ENCODE measurements around the gene PDP2.

The PDP2 gene

GRCh38 chr16:66832661-66833305 lies 47.5 kb upstream of the PDP2 start:
- ATAC-seq = no peak
- TF ChIP-seq ARNTL (CRISPR knock-in tag; IDR thresholded peaks at IDR 0.05; ENCODE audit: borderline replicate concordance, low read depth) (no peak), GLIS3 (CRISPR knock-in tag; IDR thresholded peaks at IDR 0.05) (no peak), TCF4 (CRISPR knock-in tag; IDR thresholded peaks at IDR 0.05; ENCODE audit: borderline replicate concordance) (no peak)

- ATAC-seq = no peak
- TF ChIP-seq POU6F1 (CRISPR knock-in tag; IDR thresholded peaks at IDR 0.05; ENCODE audit: borderline replicate concordance, low read depth) (no peak), CREB5 (CRISPR knock-in tag; IDR thresholded peaks at IDR 0.05; ENCODE audit: low read depth) (no peak), GLIS3 (CRISPR knock-in tag; IDR thresholded peaks at IDR 0.05) (no peak), ARNTL (CRISPR knock-in tag; IDR thresholded peaks at IDR 0.05; ENCODE audit: borderline replicate concordance, low read depth) (no peak), TCF4 (CRISPR knock-in tag; IDR thresholded peaks at IDR 0.05; ENCODE audit: borderline replicate concordance) (no peak), BACH2 (CRISPR knock-in tag; IDR thresholded peaks at IDR 0.05; ENCODE audit: borderline replicate concordance) (no peak), ZNF8 (CRISPR knock-in tag; IDR thresholded peaks at IDR 0.05) (no peak), CSRNP3 (CRISPR knock-in tag; IDR thresholded peaks at IDR 0.05) (no peak), ZC3H10 (CRISPR knock-in tag; IDR thresholded peaks at IDR 0.05) (no peak), PPARA (CRISPR knock-in tag; IDR thresholded peaks at IDR 0.05; ENCODE audit: borderline replicate concordance) (no peak), ZNF565 (CRISPR knock-in tag; conservative IDR thresholded peaks at IDR 0.05; ENCODE audit: low read depth) (no peak), OSR1 (CRISPR knock-in tag; IDR thresholded peaks at IDR 0.05) (no peak), ZNF70 (CRISPR knock-in tag; IDR thresholded peaks at IDR 0.05) (no peak), ZFP30 (CRISPR knock-in tag; IDR thresholded peaks at IDR 0.05) (no peak), TOX (CRISPR knock-in tag; IDR thresholded peaks at IDR 0.05; ENCODE audit: borderline replicate concordance) (no peak)
Measured at GRCh38 chr16:66834746-66835145, 45.6 kb upstream of the PDP2 start.

GRCh38 chr16:66840883-66841282 lies 39.4 kb upstream of the PDP2 start:
- TF ChIP-seq ARNTL (CRISPR knock-in tag; IDR thresholded peaks at IDR 0.05; ENCODE audit: borderline replicate concordance, low read depth) (no peak), RARB (CRISPR knock-in tag; IDR thresholded peaks at IDR 0.05) (no peak), SNAI2 (CRISPR knock-in tag; IDR thresholded peaks at IDR 0.05) (no peak), PPARA (CRISPR knock-in tag; IDR thresholded peaks at IDR 0.05; ENCODE audit: borderline replicate concordance) (no peak), ZC3H10 (CRISPR knock-in tag; IDR thresholded peaks at IDR 0.05) (no peak)
- ATAC-seq = no peak

GRCh38 chr16:66841366-66841765 lies 38.9 kb upstream of the PDP2 start:
- TF ChIP-seq ISL1 (CRISPR knock-in tag; IDR thresholded peaks at IDR 0.05) (no peak), CREB5 (CRISPR knock-in tag; IDR thresholded peaks at IDR 0.05; ENCODE audit: low read depth) (no peak), CSRNP3 (CRISPR knock-in tag; IDR thresholded peaks at IDR 0.05) (no peak), ZC3H10 (CRISPR knock-in tag; IDR thresholded peaks at IDR 0.05) (no peak), ZNF565 (CRISPR knock-in tag; conservative IDR thresholded peaks at IDR 0.05; ENCODE audit: low read depth) (no peak), ZFP30 (CRISPR knock-in tag; IDR thresholded peaks at IDR 0.05) (no peak)

GRCh38 chr16:66842765-66843164 lies 37.5 kb upstream of the PDP2 start:
- ATAC-seq = no peak; the same call in 1 of the 3 replicates
- TF ChIP-seq ZNF8 (CRISPR knock-in tag; IDR thresholded peaks at IDR 0.05) = no peak
- TF ChIP-seq SNAI2 (CRISPR knock-in tag; IDR thresholded peaks at IDR 0.05) = no peak
- no peak for TF ChIP-seq GLIS3 (CRISPR knock-in tag; IDR thresholded peaks at IDR 0.05)
- no peak for TF ChIP-seq ZFP3 (CRISPR knock-in tag; IDR thresholded peaks at IDR 0.05)
- no peak for TF ChIP-seq ZC3H10 (CRISPR knock-in tag; IDR thresholded peaks at IDR 0.05)
- TF ChIP-seq CSRNP3 (CRISPR knock-in tag; IDR thresholded peaks at IDR 0.05) = no peak
- no peak for TF ChIP-seq POU6F1 (CRISPR knock-in tag; IDR thresholded peaks at IDR 0.05; ENCODE audit: borderline replicate concordance, low read depth)
- no peak for TF ChIP-seq CSDC2 (CRISPR knock-in tag; IDR thresholded peaks at IDR 0.05)
- TF ChIP-seq ISL1 (CRISPR knock-in tag; IDR thresholded peaks at IDR 0.05) = no peak
- TF ChIP-seq TCF4 (CRISPR knock-in tag; IDR thresholded peaks at IDR 0.05; ENCODE audit: borderline replicate concordance) = no peak
- TF ChIP-seq TOX (CRISPR knock-in tag; IDR thresholded peaks at IDR 0.05; ENCODE audit: borderline replicate concordance) = no peak
- no peak for TF ChIP-seq PPARA (CRISPR knock-in tag; IDR thresholded peaks at IDR 0.05; ENCODE audit: borderline replicate concordance)
- no peak for TF ChIP-seq ZNF565 (CRISPR knock-in tag; conservative IDR thresholded peaks at IDR 0.05; ENCODE audit: low read depth)
- TF ChIP-seq RARB (CRISPR knock-in tag; IDR thresholded peaks at IDR 0.05) = no peak
- TF ChIP-seq ESRRG (CRISPR knock-in tag; IDR thresholded peaks at IDR 0.05) = no peak
- no peak for TF ChIP-seq BACH2 (CRISPR knock-in tag; IDR thresholded peaks at IDR 0.05; ENCODE audit: borderline replicate concordance)
- no peak for TF ChIP-seq ZNF70 (CRISPR knock-in tag; IDR thresholded peaks at IDR 0.05)

More at GRCh38 chr16:66841366-66841765, 38.9 kb upstream of the PDP2 start:
- ATAC-seq = no peak

Measured in SK-N-SH treated with all-trans-retinoic acid at 6 μM for 48 hours (cell line).